ENCODE data around the gene POLR1C. TPM values are rescaled to one million over a fixed set of nuclear protein-coding genes. Genes with fewer than 3 reads are reported as not detected.
"Not testable (repeated sequence)": the region's sequence is repeated elsewhere in the genome, so short reads cannot be mapped to it uniquely, and the experiment has no call there.

Gene POLR1C, protein sequence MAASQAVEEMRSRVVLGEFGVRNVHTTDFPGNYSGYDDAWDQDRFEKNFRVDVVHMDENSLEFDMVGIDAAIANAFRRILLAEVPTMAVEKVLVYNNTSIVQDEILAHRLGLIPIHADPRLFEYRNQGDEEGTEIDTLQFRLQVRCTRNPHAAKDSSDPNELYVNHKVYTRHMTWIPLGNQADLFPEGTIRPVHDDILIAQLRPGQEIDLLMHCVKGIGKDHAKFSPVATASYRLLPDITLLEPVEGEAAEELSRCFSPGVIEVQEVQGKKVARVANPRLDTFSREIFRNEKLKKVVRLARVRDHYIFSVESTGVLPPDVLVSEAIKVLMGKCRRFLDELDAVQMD
- total RNA-seq, result 39.5 to 43.4 TPM (median 41.3 TPM) in 3 replicates

GRCh38 chr6:43516697-43517504, at the start of gene POLR1C, which contains the start of gene YIPF3:
TSS of gene POLR1C (plus strand) at chr6:43517089. CDS start at chr6:43517110, 21 bp downstream.
TSS of gene YIPF3 (minus strand) at chr6:43516926. CDS start at chr6:43516807, 119 bp downstream.
- no peaks in the 10 kb centered on the region for H3K27me3 Mint-ChIP-seq (ENCODE audit: low read depth)
- DNase-seq (ENCODE audit: low spot score in 2 of 2, unreplicated experiment in 2 of 2), result peak; percentile 95 to 96
- H3K4me3 Mint-ChIP-seq, result no peak within 1 kb of the TSS
- H3K36me3 Mint-ChIP-seq, result peaks cover 27% of the 10 kb centered on the region
- H3K27ac Mint-ChIP-seq, result no peak within 1 kb of the TSS
- TF ChIP-seq, protein P1, sequence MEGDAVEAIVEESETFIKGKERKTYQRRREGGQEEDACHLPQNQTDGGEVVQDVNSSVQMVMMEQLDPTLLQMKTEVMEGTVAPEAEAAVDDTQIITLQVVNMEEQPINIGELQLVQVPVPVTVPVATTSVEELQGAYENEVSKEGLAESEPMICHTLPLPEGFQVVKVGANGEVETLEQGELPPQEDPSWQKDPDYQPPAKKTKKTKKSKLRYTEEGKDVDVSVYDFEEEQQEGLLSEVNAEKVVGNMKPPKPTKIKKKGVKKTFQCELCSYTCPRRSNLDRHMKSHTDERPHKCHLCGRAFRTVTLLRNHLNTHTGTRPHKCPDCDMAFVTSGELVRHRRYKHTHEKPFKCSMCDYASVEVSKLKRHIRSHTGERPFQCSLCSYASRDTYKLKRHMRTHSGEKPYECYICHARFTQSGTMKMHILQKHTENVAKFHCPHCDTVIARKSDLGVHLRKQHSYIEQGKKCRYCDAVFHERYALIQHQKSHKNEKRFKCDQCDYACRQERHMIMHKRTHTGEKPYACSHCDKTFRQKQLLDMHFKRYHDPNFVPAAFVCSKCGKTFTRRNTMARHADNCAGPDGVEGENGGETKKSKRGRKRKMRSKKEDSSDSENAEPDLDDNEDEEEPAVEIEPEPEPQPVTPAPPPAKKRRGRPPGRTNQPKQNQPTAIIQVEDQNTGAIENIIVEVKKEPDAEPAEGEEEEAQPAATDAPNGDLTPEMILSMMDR (IDR thresholded peaks at IDR 0.05; ENCODE audit: unreplicated experiment), result no peak
- H3K4me1 Mint-ChIP-seq, result peaks cover 22% of the 10 kb centered on the region
- H3K9me3 Mint-ChIP-seq, result no peaks in the 10 kb centered on the region

GRCh38 chr6:43467265-43467664, 49.6 kb upstream of the POLR1C start:
- not testable (repeated sequence) for H3K27ac Mint-ChIP-seq; H3K9me3 Mint-ChIP-seq; H3K4me3 Mint-ChIP-seq; H3K36me3 Mint-ChIP-seq; H3K4me1 Mint-ChIP-seq; DNase-seq (ENCODE audit: low spot score in 2 of 2, unreplicated experiment in 2 of 2)
- peaks cover 11% of the 10 kb centered on the region for H3K27me3 Mint-ChIP-seq (ENCODE audit: low read depth)

DNA sequence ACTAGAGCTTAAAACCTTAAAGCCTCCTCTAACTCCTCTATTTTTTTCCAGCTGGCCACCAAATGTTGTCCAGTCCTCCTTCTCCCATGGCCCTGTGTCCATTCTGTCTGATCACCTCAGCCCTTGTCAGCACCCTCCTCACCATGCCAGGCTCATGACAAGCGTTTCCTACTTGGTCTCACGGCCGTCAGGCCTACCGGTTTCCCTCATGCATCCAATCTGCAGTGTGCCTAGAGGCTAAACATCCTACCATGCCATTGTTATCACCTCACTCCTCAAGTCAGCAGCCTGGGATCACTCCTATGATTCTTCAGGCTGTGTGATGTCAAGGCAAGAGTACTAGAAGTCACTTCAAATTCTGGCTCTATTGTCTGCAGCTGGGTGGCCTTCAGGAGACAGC, 49.1 kb upstream of the POLR1C start:
- no peaks in the 10 kb centered on the region for H3K36me3 Mint-ChIP-seq
- no peaks in the 10 kb centered on the region for H3K9me3 Mint-ChIP-seq
- H3K27ac Mint-ChIP-seq, result no peak overlapping the region
- H3K4me3 Mint-ChIP-seq, result no peak overlapping the region
- TF ChIP-seq, protein P1 (IDR thresholded peaks at IDR 0.05; ENCODE audit: unreplicated experiment), result no peak
- no peaks in the 10 kb centered on the region for H3K4me1 Mint-ChIP-seq
- DNase-seq (ENCODE audit: low spot score in 2 of 2, unreplicated experiment in 2 of 2), result no peak
- H3K27me3 Mint-ChIP-seq (ENCODE audit: low read depth), result peaks cover 6% of the 10 kb centered on the region

GRCh38 chr6:43468240-43468639, 48.6 kb upstream of the POLR1C start:
- no peaks in the 10 kb centered on the region for H3K36me3 Mint-ChIP-seq
- TF ChIP-seq, protein P1 (IDR thresholded peaks at IDR 0.05; ENCODE audit: unreplicated experiment), result no peak
- H3K9me3 Mint-ChIP-seq, result no peaks in the 10 kb centered on the region
- peaks cover 2% of the 10 kb centered on the region for H3K27me3 Mint-ChIP-seq (ENCODE audit: low read depth)
- no peaks in the 10 kb centered on the region for H3K4me1 Mint-ChIP-seq
- DNase-seq (ENCODE audit: low spot score in 2 of 2, unreplicated experiment in 2 of 2), result no peak
- H3K4me3 Mint-ChIP-seq, result no peak overlapping the region
- no peak overlapping the region for H3K27ac Mint-ChIP-seq

- no peaks in the 10 kb centered on the region for H3K4me1 Mint-ChIP-seq
- H3K27me3 Mint-ChIP-seq (ENCODE audit: low read depth), result no peaks in the 10 kb centered on the region
- H3K4me3 Mint-ChIP-seq, result no peak overlapping the region
- no peak for DNase-seq (ENCODE audit: low spot score in 2 of 2, unreplicated experiment in 2 of 2)
- H3K9me3 Mint-ChIP-seq, result no peaks in the 10 kb centered on the region
- TF ChIP-seq, protein P1 (IDR thresholded peaks at IDR 0.05; ENCODE audit: unreplicated experiment), result no peak
- no peaks in the 10 kb centered on the region for H3K36me3 Mint-ChIP-seq
- no peak overlapping the region for H3K27ac Mint-ChIP-seq
Observed at GRCh38 chr6:43468748-43469681, 47.9 kb upstream of the POLR1C start.

All from mesothelial cell of epicardium (in vitro differentiated cells).